OCI-LY7 (cell line): ENCODE measurements around the gene HSPB9. TPM values are rescaled to one million over a fixed set of nuclear protein-coding genes. Genes with fewer than 3 reads are reported as not detected.

ENCODE experiments used
- BruUV-seq: library from RNA; stranded (reverse); fragments of 400-500 nt; replicated peaks from 2 replicates; lab custom pipeline; 2021; lab: Mats Ljungman, UMichigan
- CTCF ChIA-PET: fragments of 300-600 bp; sonication (Branson Sonifier 250); formaldehyde crosslinking; loops from one replicate; lab custom pipeline; 2022; ENCODE audit warnings: antibody characterized with exemption; ENCODE audit not compliant: unreplicated experiment; lab: Charles Lee
- POLR2A ChIA-PET: fragments of 300-600 bp; sonication (Branson Sonifier 250); formaldehyde crosslinking; loops from one replicate; lab custom pipeline; 2022; ENCODE audit warnings: antibody characterized with exemption; lab: Charles Lee
- DNase-seq: peaks from one replicate; pipeline ENCODE4 v3.0.0-alpha.2; 2015; ENCODE audit warnings: low spot score
- H2AFZ ChIP-seq: fragments of 200-600 bp; sonication (generic), shearing (Covaris generic); 2 replicates; pipeline ENCODE4 v1.6.1; 2014; ENCODE audit warnings: mild to moderate bottlenecking, antibody characterized with exemption, low read length, moderate library complexity
- H3K27ac ChIP-seq: fragments of 200-600 bp; sonication (generic); 2 replicates; pipeline ENCODE4 v1.5.1; 2014; ENCODE audit warnings: mixed run types, low read depth, mild to moderate bottlenecking, moderate library complexity, low read length, inconsistent platforms; ENCODE audit not compliant: poor library complexity, severe bottlenecking
- H3K36me3 ChIP-seq: fragments of 200-600 bp; sonication (generic); 2 replicates; pipeline ENCODE4 v1.6.1; 2014; ENCODE audit warnings: mild to moderate bottlenecking, antibody characterized with exemption, low read length, moderate library complexity, mixed read lengths; ENCODE audit not compliant: insufficient read depth
- H3K4me1 ChIP-seq: fragments of 200-600 bp; sonication (generic); 2 replicates; pipeline ENCODE4 v1.5.1; 2014; ENCODE audit warnings: mild to moderate bottlenecking, low read length; ENCODE audit not compliant: insufficient read depth, poor library complexity, severe bottlenecking
- H3K4me2 ChIP-seq: fragments of 200-600 bp; sonication (generic); 2 replicates; pipeline ENCODE4 v1.6.1; 2014; ENCODE audit warnings: mild to moderate bottlenecking, low read length
- H3K4me3 ChIP-seq: fragments of 200-600 bp; sonication (generic); 2 replicates; pipeline ENCODE4 v1.5.1; 2014; ENCODE audit warnings: mild to moderate bottlenecking, low read depth, low read length; ENCODE audit not compliant: poor library complexity, severe bottlenecking
- H3K79me2 ChIP-seq: fragments of 200-600 bp; sonication (generic); 2 replicates; pipeline ENCODE4 v1.6.1; 2016; ENCODE audit warnings: low read depth, mild to moderate bottlenecking, low read length, moderate library complexity, mixed read lengths; ENCODE audit not compliant: insufficient read depth
- H3K9me2 ChIP-seq: fragments of 200-600 bp; sonication (generic); 2 replicates; pipeline ENCODE4 v1.6.1; 2016; ENCODE audit warnings: mild to moderate bottlenecking, low read length, mixed read lengths; ENCODE audit not compliant: insufficient read depth
- H3K9me3 ChIP-seq: fragments of 200-600 bp; sonication (generic); 2 replicates; pipeline ENCODE4 v1.6.1; 2014; ENCODE audit warnings: mild to moderate bottlenecking, mixed run types, low read length, mixed read lengths
- H4K20me1 ChIP-seq: fragments of 200-600 bp; sonication (generic); 2 replicates; pipeline ENCODE4 v1.6.1; 2014; ENCODE audit warnings: mild to moderate bottlenecking, antibody characterized with exemption, low read length, moderate library complexity, mixed read lengths; ENCODE audit not compliant: insufficient read depth
- EZH2phosphoT487 ChIP-seq: fragments of 200-600 bp; sonication (generic); IDR thresholded peaks from 2 replicates; pipeline ENCODE4 v1.6.1; 2018; ENCODE audit warnings: low read depth, borderline replicate concordance, mild to moderate bottlenecking, mixed run types, antibody characterized with exemption, low read length, moderate library complexity, mixed read lengths
- intact Hi-C: fragments of 100-400 bp; cut with micrococcal nuclease; formaldehyde crosslinking; loops from one replicate; pipeline ENCODE4 v1.10.0; 2022; ENCODE audit not compliant: unreplicated experiment
- total RNA-seq, 2 experiments: library from RNA; depleted of rRNA in 1 of 2; stranded (reverse); fragments of >200 nt in 1 of 2; shearing (Covaris generic) in 1 of 2; gene quantifications; 2 replicates each; pipeline ENCODE4 v1.2.3, GENCODE V29; 2014 to 2022
- TF ChIP-seq, protein P1 (sequence below): fragments of 200-600 bp; sonication (generic); conservative IDR thresholded peaks from 2 replicates; pipeline ENCODE4 v1.5.1; 2014; ENCODE audit warnings: mild to moderate bottlenecking, antibody characterized with exemption, low read length, moderate library complexity, mixed read lengths

The HSPB9 gene
- total RNA-seq, 2 experiments from 2014 or later = 0.16 TPM; not detected in 1

DNA sequence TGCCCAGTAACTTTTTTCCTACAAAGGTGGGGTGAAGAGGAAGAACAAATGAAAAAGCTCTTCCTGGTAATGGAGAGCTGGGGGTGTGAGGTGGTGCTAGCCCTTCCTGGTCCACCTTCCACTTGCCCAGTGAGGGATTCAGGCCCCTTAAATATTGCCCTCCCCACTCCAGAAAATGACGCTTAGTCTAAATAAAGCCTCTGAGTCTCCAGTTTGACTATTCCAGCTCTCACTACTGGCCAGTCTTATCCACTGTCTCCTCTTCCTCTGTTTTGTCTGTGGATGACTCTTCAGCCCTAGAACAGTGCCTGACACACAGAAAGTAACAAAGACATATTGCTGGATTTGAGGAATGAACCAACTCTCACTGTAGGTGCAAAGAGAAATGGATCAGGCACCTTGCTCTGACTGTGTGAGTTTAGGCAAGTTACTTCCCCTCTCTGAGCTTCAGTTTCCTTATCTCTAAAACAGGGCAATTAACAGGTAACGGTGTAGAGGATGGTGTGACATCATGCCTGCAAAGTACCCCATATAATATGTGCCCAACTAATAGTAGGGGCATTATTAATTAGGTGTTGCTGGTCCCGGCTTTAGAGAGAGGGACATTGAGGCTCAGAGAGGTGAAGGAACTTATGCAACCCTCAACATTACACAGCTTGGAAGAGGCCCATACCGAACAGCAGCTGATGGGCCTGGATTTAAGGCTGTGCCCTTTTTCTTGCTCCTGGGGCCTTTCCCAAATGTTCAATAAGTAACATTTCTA lies 45.6 kb upstream of the HSPB9 start:
- H3K4me3 ChIP-seq = no peak overlapping the region
- BruUV-seq = no TSS peak
- POLR2A ChIA-PET = interaction anchor here (0.7 kb wide), 1 partner anchor 8 kb away, joined by 3 read pairs; no protein-coding TSS in a partner anchor

DNA sequence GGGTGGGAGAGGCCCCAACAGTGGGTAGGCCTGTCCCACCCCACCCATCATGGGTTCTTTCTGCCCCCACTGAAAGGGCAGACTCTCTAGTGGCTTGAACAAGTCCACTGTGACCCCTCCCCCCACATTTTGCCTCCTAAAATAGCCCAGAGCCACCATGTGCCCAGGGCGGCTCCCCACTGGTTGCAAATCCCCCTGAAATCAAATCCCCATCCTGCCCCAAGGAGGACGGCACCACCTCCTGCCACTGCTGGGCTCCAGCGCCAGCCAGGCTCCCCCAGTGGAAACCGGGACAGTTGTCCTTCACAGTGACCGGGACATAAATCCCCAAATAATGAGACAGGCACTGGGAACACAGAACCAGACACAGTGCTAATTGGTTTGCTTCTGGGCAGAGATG lies 44.8 kb upstream of the HSPB9 start:
- BruUV-seq = no TSS peak
- H4K20me1 ChIP-seq = no peaks in the 10 kb centered on the region
- no peaks in the 10 kb centered on the region for H3K79me2 ChIP-seq
- ChIA-PET CTCF (no interaction called here), POLR2A (no interaction called here)
- DNase-seq = no peak
- no peak for TF ChIP-seq EZH2phosphoT487
- TF ChIP-seq, protein P1, sequence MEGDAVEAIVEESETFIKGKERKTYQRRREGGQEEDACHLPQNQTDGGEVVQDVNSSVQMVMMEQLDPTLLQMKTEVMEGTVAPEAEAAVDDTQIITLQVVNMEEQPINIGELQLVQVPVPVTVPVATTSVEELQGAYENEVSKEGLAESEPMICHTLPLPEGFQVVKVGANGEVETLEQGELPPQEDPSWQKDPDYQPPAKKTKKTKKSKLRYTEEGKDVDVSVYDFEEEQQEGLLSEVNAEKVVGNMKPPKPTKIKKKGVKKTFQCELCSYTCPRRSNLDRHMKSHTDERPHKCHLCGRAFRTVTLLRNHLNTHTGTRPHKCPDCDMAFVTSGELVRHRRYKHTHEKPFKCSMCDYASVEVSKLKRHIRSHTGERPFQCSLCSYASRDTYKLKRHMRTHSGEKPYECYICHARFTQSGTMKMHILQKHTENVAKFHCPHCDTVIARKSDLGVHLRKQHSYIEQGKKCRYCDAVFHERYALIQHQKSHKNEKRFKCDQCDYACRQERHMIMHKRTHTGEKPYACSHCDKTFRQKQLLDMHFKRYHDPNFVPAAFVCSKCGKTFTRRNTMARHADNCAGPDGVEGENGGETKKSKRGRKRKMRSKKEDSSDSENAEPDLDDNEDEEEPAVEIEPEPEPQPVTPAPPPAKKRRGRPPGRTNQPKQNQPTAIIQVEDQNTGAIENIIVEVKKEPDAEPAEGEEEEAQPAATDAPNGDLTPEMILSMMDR = no peak
- no peaks in the 10 kb centered on the region for H3K9me2 ChIP-seq
- no peak overlapping the region for H3K4me2 ChIP-seq
- peaks cover 4% of the 10 kb centered on the region for H3K4me1 ChIP-seq
- intact Hi-C loops = no loop called here
- no peak overlapping the region for H3K27ac ChIP-seq
- H3K4me3 ChIP-seq = no peak overlapping the region
- H2AFZ ChIP-seq = no peak overlapping the region
- H3K36me3 ChIP-seq = no peaks in the 10 kb centered on the region
- no peaks in the 10 kb centered on the region for H3K9me3 ChIP-seq

More for the DNA sequence above, 45.6 kb upstream of the HSPB9 start:
- DNase-seq = no peak
- no peaks in the 10 kb centered on the region for H3K36me3 ChIP-seq
- CTCF ChIA-PET = no interaction called here
- TF ChIP-seq EZH2phosphoT487 = no peak
- H3K27ac ChIP-seq = no peak overlapping the region
- intact Hi-C loops = no loop called here
- no peaks in the 10 kb centered on the region for H4K20me1 ChIP-seq
- no peak overlapping the region for H2AFZ ChIP-seq
- peaks cover 8% of the 10 kb centered on the region for H3K4me1 ChIP-seq
- H3K79me2 ChIP-seq = no peaks in the 10 kb centered on the region
- H3K9me2 ChIP-seq = no peaks in the 10 kb centered on the region
- H3K9me3 ChIP-seq = no peaks in the 10 kb centered on the region
- H3K4me2 ChIP-seq = no peak overlapping the region

DNA sequence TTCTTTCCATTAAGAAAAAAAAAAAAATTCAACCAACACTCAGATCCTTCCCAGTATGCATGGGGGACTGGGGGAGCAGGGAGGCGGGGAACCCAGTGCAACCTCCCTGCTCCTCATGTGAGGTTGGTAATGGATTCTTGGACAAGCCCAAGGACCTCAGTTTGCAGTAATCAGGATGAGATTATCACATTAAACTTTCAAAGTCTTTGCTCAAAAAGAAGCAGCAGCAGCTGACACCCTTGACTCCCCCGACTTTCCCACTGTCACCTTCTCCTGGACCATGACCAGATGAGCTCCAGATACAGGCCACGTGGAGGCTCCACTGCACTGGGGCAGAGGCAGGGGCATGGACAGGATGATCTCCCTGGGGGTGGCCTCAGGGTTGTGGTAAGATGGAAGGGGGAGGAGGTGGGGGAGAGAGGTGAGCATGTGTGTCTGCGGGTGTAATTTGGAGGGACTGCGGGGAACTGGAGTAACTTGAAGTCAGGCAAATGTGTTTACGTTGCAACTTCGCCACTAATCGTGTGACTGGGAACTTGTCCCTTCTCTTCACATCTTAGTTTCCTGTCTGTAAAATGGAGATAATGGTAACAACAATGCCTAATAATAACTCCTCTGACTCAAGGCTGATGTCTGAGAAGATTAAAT lies 44.1 kb upstream of the HSPB9 start:
- ChIA-PET POLR2A (no interaction called here), CTCF (no interaction called here)
- no TSS peak for BruUV-seq

More for the DNA sequence above, 44.1 kb upstream of the HSPB9 start:
- Histone ChIP-seq H3K9me2 (no peaks in the 10 kb centered on the region), H3K27ac (no peak overlapping the region), H2AFZ (no peak overlapping the region), H3K4me1 (peaks cover 1% of the 10 kb centered on the region), H3K4me2 (no peak overlapping the region), H3K9me3 (no peaks in the 10 kb centered on the region), H3K79me2 (no peaks in the 10 kb centered on the region), H4K20me1 (no peaks in the 10 kb centered on the region), H3K4me3 (no peak overlapping the region), H3K36me3 (no peaks in the 10 kb centered on the region)
- intact Hi-C loops = no loop called here
- TF ChIP-seq, protein P1 = no peak
- TF ChIP-seq EZH2phosphoT487 = no peak
- DNase-seq = no peak
